ENCODE results near the gene ATP13A2.
A peak's percentile ranks its signal among the peaks of the same experiment; 100 is the strongest.
"Not testable (repeated sequence)": the region's sequence is repeated elsewhere in the genome, so short reads cannot be mapped to it uniquely, and the experiment has no call there.

ATP13A2 gene

DNA sequence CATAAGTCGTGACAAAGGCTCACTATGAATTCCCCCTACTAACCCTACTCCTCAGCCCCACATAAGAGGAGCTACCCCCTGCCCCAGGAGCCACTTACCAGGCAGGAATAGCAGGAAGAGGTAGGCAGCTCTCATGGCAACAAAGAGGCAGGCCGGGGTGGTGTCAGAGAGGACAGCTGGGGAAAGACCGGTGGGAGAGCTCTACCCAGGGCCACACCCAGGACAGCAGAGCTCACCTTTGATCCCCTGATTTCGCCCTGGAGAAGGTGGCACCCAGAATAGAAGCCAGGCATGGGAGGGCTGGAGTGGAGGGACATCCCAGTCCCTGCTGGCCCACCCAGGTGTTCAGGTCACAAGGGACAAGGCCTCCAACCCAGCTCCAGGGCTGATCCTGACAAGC, 33.6 kb downstream of the ATP13A2 start:
- no peak for DNase-seq (ENCODE audit: low spot score)

DNA sequence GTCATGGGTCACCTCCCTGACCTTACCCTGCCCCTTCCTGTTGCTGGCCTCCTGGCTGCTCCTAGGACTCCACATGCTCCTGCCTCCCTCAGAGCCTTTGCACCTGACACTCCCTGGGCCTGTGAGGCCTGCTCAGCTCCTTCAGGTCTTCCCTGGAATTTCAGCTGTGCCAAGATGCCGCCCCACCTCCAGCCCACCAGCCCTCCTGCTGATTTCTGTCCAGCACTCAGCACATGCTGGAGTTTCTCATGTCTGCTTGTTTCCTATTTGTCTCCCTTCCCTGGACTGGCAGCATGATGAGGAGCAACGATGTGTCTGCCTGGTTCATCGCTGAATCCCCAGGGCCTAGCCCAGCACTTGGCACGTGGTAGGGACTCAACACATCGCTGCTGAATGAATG, 34.4 kb downstream of the ATP13A2 start:
- no peak for DNase-seq (ENCODE audit: low spot score)

DNA sequence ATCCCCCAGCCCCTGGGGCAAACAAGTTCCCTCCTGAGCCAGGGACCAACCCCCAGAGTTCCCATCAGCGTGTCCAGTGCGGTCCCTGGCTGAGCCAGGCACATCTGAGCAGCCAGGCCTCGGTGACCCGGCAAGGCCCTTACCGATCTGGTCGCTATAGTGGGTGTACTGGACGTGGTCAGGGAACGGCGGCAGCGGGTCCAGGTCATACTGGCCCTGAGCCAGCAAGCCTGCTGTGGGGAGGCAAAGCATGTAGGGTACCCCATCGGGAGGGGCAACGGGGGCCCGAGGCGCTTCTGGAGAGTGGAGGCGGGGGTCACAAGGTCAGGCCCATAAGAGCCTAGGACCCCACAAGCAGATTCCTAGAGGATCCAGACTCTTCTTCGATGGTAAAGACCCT, 34.8 kb downstream of the ATP13A2 start:
- DNase-seq (ENCODE audit: low spot score) = no peak

DNA sequence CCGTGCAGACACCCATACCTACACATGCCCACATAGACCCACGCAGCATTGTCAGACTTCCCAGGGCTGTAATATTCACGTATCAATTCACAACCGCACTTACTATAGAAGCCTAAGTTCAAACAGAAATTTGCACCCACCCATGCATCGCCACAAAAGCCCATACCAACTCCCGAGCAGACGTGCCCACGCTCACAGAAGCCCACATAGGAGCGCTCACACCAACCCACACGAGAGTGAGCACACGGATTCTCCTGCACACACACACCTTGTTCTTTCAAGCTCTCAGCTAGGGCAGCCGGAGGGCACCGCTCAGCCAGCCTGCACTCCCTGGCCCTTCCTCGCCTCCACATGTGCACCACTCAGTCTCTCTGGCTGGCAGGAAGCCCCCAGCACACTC, 35.9 kb downstream of the ATP13A2 start:
- no peak for DNase-seq (ENCODE audit: low spot score)

DNA sequence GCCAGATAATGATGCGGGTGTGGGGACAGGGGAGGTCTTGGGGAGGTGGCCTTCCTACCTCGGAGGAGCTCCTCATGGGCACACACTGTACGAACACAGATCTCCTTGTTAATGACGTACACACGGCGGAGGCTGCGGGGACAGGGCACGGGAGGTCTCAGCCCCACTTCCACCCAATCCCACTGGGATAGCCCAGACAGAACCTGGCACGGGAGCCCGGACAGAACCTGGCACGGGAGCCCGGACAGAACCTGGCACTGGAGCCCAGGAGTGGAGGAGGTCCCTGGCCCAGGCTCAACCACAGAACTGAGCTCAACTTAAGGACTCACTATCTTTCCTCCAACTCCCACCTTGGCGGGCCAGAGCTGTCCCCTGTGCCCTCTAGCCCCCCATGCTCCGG, 36.5 kb downstream of the ATP13A2 start:
- DNase-seq (ENCODE audit: low spot score) = no peak

DNA sequence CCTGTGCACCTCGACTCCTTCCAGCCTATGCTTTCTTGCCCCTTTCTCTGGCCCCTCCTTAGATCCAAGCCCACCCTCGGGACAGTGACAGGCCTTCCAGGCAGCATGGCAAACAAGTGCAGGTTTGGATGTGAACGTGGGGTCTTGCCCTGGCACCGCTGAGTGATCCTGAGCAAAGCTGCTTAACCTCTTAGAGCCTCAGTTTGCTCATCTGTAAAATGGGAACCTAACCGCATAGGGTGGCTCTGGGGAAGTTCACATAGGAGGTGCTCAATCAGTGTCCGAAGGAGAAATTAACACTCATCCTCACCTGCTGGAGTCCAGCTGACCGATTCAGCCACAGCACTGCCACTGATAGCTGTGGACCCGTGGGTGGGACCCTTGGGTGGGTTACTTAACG, 38.5 kb downstream of the ATP13A2 start:
- no peak for DNase-seq (ENCODE audit: low spot score)

DNA sequence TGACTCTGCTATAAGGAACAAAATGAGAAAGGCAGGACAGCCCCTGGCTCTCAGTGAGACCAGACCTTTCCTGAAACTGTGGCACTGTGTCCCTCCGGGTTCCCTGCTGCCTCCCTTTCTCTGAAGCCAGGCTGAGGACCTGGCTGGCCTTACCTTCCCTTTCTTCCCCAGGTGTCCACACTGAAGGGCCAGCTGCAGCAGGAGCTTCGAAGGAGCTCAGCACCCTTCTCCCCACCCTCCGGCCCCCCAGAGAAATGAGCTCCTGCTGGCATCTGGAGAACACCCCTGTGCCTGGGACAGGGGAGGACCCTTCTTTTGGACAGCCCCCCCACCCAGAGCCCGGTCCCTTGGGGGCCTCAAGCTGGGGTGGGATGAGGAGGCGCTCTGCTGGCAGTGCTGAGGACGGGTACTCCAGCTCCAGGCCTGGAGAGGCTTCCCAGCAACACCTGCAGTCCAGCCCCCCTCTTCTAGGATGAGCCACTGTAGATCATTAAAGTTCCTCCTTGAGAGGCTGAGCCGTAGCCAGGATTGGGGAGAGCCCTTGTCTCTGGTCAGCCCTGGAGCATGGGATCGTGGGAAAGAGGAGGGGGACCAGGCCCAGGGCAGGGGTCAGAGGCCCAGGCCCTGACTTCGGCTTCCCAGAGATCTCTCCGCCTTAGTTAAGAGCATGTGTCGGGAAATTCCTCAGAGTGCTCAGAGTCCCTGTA, 39.4 kb downstream of the ATP13A2 start:
- no peak for DNase-seq (ENCODE audit: low spot score)

DNA sequence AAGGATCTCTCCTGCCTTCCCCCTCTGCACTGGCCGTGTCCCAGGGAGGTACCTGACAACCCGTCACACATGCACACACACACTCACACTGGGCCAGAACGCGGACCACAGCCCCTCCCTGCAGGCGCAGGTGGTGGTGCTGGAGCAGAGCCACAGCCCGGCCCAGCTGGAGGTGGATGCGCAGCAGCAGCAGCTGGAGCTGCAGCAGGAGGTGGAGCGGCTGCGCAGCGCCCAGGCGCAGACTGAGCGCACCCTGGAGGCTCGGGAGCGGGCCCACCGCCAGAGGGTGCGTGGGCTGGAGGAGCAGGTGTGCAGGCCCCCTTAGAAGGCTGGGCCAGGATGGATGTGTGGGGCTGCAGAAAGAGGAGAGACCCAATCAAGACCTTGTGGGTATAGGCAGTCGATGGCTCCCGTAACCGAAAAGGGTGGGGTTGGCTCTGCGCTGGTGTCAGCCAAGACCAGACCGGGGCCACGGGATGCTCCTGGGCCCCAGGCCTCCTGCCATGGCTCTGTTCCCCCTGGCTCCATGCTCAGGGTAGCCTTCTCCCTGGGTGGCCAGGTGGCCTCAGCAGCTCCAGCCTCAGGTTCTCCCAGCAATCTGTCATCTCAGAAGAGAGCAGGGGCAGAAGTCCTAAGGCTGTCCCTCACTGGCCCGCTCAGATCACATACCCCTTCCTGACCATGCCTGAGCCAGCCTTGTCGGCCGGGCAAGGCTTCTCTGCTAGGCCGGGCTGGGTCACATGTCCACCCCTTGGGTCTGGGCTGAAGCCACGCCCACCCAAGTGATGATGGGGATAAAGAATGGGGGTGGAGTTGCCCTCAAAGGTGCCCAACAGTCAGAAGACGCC, 40.2 kb downstream of the ATP13A2 start:
- no peak for DNase-seq (ENCODE audit: low spot score)

DNA sequence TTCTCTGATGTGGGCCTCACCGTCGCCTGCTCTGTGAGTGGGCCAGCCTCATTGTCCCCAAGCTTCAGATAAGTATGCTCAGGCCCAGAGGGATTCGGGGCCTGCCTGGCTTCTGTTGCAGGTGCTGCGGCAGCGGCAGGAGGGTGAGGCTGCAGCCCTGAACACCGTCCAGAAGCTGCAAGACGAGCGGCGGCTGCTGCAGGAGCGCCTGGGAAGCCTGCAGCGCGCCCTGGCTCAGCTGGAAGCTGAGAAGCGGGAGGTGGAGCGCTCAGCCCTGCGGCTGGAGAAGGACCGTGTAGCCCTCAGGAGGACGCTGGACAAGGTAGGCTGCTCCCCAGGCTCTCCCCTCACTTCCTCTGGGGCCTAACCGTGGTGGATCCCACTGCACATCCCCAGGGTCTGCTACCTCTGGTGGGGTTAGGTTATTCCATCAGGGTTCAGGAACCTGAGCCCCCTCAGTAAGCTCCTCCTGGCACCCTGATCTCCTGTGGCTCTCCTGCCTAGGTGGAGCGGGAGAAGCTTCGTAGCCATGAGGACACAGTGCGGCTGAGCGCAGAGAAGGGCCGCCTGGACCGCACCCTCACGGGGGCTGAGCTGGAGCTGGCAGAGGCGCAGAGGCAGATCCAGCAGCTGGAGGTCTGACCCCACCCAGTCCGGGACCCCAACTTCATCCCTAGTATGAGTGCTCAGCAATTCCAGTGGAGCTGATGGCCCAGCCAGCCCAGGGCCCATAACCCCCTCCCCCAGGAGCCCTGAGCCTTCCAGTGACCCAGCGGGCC, 41.4 kb downstream of the ATP13A2 start:
- DNase-seq (ENCODE audit: low spot score) = no peak

DNA sequence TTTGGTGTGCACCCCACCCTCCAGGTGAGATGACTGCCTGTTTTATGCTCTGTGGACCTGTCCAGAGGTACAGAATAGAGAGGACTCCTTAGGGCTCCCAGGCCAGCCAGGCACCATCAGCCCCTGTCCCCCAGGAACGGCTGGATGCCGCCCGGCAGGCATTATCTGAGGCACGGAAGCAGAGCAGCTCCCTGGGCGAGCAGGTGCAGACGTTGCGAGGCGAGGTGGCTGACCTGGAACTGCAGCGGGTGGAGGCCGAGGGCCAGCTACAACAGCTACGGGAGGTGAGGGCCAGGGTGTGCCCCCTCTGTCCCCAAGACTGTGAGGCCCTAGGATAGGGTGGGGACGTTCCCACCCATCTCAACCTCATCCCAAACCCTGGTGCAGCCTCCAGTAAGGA, 42.1 kb downstream of the ATP13A2 start:
- DNase-seq (ENCODE audit: low spot score) = no peak

DNA sequence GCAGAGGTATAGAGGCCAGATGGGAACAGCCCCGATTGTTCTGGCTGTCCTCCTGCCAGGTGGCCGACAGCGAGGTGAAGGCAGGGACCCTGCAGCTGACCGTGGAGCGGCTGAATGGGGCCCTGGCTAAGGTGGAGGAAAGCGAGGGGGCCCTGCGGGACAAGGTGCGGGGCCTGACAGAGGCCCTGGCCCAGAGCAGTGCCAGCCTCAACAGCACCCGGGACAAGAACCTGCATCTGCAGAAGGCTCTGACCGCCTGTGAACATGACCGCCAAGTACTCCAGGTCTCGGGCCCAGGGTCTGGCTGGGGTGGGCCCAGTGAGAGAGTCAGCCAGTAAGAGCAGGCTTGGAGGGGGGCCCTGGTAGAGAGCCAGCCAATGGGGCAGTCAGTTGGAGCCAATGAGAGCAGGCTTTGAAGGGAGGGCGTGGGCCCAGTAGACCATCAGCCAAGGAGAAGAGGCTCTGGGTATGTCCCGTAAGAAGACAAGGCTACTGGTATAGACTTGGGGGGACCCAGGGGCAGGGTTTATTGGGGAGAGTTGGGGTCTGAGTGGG, 42.6 kb downstream of the ATP13A2 start:
- no peak for DNase-seq (ENCODE audit: low spot score)

DNA sequence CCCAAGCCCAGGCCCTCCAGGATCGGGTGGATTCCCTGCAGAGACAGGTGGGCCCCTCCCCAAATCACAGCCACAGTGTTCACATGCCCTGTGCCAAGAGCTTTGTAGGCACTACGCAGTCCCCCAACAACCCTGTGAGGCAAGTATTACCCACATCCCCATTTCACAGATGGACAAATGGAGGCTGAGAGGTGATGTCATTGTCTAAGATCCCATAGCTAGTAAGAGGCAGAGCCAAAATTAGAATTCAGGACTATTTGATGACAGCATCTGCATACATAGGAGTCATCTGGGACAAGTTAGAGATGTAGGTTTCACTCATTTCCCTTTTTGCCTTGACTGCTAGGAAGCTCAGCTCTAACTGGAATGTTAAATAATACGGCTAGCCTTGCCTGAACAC, 43.4 kb downstream of the ATP13A2 start:
- DNase-seq (ENCODE audit: low spot score) = no peak

DNA sequence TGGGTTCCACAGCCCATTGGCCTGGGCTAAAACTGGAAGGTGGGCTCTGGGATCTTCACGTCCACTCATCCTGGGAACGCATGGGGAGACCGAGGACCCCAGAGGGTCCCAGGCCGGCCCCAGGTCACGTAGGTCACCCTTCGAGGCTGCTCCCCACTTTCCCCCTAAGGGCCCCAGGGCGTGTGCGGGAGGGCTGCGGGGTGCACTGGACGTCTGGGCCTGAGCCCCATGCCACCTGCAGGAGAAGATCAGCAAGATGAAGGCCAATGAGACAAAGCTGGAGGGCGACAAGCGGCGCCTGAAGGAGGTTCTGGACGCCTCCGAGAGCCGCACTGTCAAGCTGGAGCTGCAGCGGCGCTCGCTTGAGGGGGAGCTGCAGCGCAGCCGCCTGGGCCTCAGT, 43.8 kb downstream of the ATP13A2 start:
- DNase-seq (ENCODE audit: low spot score) = no peak

DNA sequence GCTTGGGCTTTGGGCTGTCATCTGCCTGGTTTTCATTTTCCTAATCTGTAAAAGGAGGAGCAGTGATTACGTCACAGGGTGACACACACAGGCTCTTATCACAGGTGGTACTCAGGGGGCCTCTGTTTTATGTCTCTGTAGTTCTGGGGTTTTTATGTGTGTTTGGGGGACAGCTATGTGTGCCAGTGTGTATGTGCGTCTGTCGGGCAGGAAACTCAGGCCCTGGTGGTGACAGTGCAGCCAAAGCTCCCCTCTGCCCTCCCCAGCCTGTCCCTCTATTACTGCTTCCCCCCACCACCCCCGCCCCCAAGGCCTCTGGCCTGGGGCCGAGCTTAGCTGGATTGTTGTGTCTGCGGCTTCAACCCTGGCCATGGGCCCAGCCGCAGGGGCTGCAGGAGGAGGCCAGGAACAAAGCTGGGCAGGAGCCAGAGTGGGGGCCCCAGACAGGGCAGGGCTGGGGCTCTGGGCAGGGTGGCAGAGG, 44.6 kb downstream of the ATP13A2 start:
- no peak for DNase-seq (ENCODE audit: low spot score)

DNA sequence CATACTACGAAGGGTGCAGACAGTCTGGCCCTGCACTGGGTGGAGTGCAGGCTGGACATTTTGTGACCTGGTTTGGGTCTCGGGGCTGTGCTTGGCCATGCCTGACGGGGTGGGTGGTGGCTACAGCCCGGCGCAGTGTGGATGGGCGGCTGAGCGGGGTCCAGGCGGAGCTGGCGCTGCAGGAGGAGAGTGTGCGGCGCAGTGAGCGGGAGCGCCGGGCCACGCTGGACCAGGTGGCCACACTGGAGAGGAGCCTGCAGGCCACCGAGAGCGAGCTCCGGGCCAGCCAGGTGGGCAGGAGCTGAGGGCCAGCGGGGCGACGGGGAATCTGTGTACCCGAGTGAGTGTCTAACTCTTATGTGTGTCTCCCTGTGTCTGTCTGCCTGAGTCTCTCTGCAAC, 45.4 kb downstream of the ATP13A2 start:
- DNase-seq (ENCODE audit: low spot score) = no peak

DNA sequence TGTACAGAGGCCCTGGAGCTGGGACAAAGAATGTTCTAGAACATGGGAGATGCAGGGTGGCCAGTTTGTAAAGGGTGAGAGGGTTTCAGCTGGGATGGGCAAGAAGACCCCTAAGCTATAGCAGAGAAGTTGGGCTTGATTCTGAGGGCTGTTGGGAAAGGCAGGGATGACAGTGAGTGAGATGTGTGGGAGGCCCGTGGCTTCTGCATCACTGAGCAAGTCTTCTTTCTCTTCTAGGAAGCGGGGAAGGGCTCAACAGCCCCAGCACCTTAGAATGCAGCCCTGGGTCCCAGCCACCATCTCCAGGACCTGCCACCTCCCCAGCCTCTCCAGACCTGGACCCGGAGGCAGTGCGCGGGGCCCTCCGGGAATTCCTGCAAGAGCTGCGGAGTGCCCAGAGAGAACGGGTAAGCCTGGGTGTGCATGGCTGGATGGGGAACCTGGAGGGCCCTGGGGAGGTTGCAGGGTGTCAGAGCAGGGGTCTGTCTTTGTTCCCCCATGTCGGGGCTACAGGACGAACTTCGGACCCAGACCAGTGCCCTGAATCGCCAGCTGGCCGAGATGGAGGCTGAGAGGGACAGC, 46.2 kb downstream of the ATP13A2 start:
- DNase-seq (ENCODE audit: low spot score) = no peak

DNA sequence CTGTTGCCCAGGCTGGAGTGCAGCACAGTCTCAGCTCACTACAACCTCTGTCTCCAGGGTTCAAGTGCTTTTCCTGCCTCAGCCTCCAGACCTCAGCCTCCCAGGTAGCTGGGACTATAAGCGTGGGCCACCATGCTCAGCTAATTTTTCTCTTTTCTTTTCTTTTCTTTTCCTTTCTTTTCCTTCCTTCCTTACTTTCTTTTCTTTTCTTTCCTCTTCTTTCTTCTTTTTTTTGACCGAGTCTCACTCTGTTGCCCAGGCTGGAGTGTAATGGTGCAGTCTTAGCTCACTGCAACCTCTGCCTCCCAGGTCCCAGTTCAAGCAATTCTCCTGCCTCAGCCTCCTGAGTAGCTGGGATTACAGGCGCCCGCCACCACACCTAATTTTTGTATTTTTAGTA, 47.6 kb downstream of the ATP13A2 start:
- not testable (repeated sequence) for DNase-seq (ENCODE audit: low spot score)

DNA sequence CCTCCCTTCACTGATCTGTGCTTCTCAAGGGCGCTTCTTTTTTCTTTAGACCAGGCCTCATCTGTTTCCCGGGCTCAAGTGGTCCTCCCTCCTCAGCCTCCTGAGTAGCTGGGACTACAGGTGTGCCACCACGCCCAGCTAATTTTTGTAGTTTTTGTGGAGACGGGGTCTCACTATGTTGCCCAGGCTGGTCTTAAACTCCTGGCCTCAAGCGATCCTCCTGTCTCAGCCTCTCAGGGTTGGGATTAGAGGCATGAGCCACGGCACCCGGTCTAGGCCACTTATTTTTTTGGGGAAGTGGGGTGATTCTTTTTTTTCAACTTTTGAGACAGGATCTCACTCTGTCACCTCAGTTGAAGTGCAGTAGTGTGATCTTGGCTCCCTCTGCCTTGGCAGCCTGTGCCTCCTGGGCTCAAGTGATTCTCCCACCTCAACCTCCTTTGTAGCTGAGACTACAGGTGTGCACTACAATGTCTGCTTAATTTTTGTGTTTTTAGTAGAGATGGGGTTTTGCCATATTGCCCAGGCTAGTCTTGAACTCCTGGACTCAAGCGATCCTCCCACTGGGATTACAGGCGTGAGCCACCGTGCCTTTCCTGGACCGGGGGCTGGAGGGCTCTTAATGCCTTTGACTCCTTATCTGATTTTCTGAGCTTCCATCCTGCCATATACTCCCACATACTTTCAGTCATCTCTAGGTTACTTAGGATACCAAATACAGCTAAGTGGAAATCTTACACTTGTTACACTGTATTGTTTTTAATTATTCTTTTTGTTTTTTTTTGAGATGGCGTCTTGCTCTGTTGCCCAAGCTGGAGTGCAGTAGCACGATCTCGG, 50.2 kb downstream of the ATP13A2 start:
- DNase-seq (ENCODE audit: low spot score) = no peak

DNA sequence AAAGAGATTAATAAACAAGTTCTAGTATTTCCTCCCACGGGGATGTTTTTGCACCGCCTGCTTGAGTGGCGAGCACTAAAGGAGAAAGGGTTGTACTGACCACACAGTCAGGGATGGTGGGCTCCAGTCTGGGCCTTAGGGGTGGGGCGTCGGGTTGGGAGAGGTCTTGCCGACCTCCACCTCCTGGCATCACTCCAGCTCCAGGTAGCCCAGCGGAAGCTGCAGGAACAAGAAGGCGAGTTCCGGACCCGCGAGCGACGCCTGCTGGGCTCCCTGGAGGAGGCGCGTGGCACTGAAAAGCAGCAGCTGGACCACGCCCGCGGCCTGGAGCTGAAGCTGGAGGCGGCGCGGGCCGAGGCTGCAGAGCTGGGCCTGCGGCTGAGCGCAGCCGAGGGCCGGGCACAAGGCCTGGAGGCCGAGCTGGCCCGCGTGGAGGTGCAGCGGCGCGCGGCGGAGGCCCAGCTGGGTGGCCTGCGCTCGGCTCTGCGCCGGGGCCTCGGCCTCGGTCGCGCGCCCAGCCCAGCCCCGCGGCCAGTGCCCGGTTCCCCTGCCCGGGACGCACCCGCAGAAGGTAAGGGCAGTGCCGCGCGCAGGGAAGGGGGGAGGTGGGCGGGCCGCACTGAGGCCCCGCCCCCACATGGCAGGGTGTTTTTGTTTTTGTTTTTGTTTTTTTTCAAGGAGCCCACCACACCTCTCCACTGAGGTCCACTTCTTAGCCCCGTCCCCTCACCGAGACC, 51.0 kb downstream of the ATP13A2 start:
- DNase-seq (ENCODE audit: low spot score) = peak; percentile 87

DNA sequence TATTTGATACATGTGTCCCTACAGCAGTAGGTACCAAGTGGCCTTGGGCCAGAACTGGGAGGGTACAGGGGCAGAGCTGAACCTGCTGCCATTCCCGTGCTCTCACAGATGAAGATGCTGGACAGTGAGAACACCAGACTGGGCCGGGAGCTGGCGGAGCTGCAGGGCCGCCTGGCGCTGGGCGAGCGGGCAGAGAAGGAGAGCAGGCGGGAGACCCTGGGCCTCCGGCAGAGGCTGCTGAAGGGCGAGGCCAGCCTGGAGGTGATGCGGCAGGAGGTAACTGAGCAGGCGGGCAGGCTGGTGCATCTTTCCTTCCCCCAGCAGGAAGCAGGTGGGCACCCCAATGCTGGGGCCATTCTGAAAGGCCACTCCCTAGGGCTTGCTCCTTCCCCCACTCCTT, 53.3 kb downstream of the ATP13A2 start:
- no peak for DNase-seq (ENCODE audit: low spot score)

Measured in HuH-7 (cell line).